ENCODE results near the gene CDH12.

Gene CDH12

GRCh38 chr5:21823076-21823574 is 1030.0 kb downstream of the CDH12 start:
- DNase-seq (ENCODE audit: low read depth): no peak

- no peak for DNase-seq (ENCODE audit: low read depth)
Observed at GRCh38 chr5:21820527-21820926, 1032.6 kb downstream of the CDH12 start.

- no peak for DNase-seq (ENCODE audit: low read depth)
Observed at GRCh38 chr5:21818370-21818720, 1034.8 kb downstream of the CDH12 start.

- DNase-seq (ENCODE audit: low read depth): no peak
Observed at GRCh38 chr5:21817668-21818369, 1035.3 kb downstream of the CDH12 start.

GRCh38 chr5:21810737-21811316 is 1042.3 kb downstream of the CDH12 start:
- no peak for DNase-seq (ENCODE audit: low read depth)

- DNase-seq (ENCODE audit: low read depth): no peak
Observed at GRCh38 chr5:21809611-21810010, 1043.5 kb downstream of the CDH12 start.

GRCh38 chr5:21807953-21808352 is 1045.2 kb downstream of the CDH12 start:
- DNase-seq (ENCODE audit: low read depth): no peak

GRCh38 chr5:21806943-21807342 is 1046.2 kb downstream of the CDH12 start:
- DNase-seq (ENCODE audit: low read depth): no peak

GRCh38 chr5:21806271-21806670 is 1046.9 kb downstream of the CDH12 start:
- no peak for DNase-seq (ENCODE audit: low read depth)

- no peak for DNase-seq (ENCODE audit: low read depth)
Observed at GRCh38 chr5:21802869-21803490, 1050.2 kb downstream of the CDH12 start.

- DNase-seq (ENCODE audit: low read depth): no peak
Observed at GRCh38 chr5:21802100-21802499, 1051.0 kb downstream of the CDH12 start.

GRCh38 chr5:21792748-21793147 is 1060.4 kb downstream of the CDH12 start:
- no peak for DNase-seq (ENCODE audit: low read depth)

GRCh38 chr5:21791304-21791703 is 1061.8 kb downstream of the CDH12 start:
- DNase-seq (ENCODE audit: low read depth): no peak

GRCh38 chr5:21784487-21784886 is 1068.7 kb downstream of the CDH12 start:
- no peak for DNase-seq (ENCODE audit: low read depth)

- no peak for DNase-seq (ENCODE audit: low read depth)
Observed at GRCh38 chr5:21783074-21783679, 1070.0 kb downstream of the CDH12 start.

GRCh38 chr5:21776466-21776865 is 1076.7 kb downstream of the CDH12 start:
- DNase-seq (ENCODE audit: low read depth): no peak

- DNase-seq (ENCODE audit: low read depth): no peak
Observed at GRCh38 chr5:21774801-21775200, 1078.3 kb downstream of the CDH12 start.

- no peak for DNase-seq (ENCODE audit: low read depth)
Observed at GRCh38 chr5:21774281-21774680, 1078.9 kb downstream of the CDH12 start.

- DNase-seq (ENCODE audit: low read depth): no peak
Observed at GRCh38 chr5:21773456-21773855, 1079.7 kb downstream of the CDH12 start.

GRCh38 chr5:21765406-21765805 is 1087.7 kb downstream of the CDH12 start:
- DNase-seq (ENCODE audit: low read depth): no peak

- no peak for DNase-seq (ENCODE audit: low read depth)
Observed at GRCh38 chr5:21739096-21739495, 1114.0 kb downstream of the CDH12 start.

- DNase-seq (ENCODE audit: low read depth): no peak
Observed at GRCh38 chr5:21723500-21723899, 1129.6 kb downstream of the CDH12 start.

Data from activated T-cell treated with anti-CD3 and anti-CD28 coated beads for 24 hours (primary cell).